HG03159 (cell line): Measurements from ENCODE around the gene RNF40.

ENCODE experiments used
- ATAC-seq: cut with Tn5 transposase; IDR thresholded peaks from one replicate; pipeline ENCODE4 v1.9.1; 2021; ENCODE audit warnings: mild to moderate bottlenecking, moderate library complexity; ENCODE audit not compliant: unreplicated experiment

RNF40 gene

DNA sequence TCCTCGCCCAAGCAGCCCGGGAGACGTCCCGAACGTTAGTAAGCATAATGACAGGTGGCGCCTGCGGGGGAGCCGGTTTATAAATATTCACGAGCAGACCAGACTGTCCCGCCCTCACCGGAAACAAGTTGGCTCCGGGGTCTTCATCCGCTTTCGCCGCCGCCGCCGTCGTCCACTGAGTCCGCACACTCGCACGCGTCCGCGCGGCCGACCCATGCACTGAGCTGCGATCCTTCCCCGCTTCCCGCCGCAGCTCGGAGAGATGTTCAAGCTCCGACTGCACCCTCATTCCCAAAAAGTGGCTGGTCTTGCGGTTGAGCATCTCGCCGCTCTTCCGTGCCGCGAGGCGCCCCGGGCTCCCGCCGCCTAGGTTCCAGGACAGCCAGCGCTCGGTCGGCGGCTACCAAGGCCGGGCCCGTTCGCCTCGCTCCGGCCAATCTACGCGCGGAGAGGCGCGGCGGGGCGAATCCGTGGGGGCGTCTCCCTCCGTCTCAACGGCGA is 645 bp upstream of the RNF40 start:
- peak; percentile 33 for ATAC-seq

- no peak for ATAC-seq
Observed at GRCh38 chr16:30762991-30763725, 1.0 kb downstream of the RNF40 start.

- no peak for ATAC-seq
Observed at GRCh38 chr16:30764086-30764485, 2.0 kb downstream of the RNF40 start.

- ATAC-seq: no peak
Observed at GRCh38 chr16:30764816-30765465, 2.8 kb downstream of the RNF40 start.

DNA sequence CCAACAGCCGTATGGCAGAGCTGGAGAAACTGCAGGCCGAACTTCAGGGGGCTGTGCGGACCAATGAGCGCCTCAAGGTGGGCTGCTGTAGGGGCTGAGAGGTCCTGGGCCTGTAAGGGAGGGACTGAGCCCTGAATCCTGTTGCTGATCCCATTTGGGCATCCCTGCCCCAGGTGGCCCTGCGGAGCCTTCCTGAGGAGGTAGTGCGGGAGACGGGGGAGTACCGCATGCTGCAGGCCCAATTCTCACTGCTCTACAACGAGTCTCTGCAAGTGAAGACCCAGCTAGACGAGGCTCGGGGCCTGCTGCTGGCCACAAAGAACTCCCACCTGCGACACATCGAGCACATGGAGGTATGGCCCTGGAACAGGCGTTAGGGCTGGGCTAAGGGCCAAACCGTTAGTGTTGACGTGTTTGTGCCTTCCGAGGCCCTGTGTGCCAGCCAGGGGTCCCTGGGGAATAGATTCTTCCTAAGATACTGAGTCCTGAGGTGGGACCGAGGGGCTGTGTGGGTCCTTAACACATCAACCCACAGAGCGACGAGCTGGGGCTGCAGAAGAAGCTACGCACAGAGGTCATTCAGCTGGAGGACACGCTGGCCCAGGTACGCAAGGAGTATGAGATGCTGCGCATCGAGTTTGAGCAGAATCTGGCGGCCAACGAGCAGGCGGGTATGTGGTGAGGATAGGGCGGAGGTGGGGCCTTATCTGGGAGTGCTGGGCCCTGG is 4.2 kb downstream of the RNF40 start:
- no peak for ATAC-seq

DNA sequence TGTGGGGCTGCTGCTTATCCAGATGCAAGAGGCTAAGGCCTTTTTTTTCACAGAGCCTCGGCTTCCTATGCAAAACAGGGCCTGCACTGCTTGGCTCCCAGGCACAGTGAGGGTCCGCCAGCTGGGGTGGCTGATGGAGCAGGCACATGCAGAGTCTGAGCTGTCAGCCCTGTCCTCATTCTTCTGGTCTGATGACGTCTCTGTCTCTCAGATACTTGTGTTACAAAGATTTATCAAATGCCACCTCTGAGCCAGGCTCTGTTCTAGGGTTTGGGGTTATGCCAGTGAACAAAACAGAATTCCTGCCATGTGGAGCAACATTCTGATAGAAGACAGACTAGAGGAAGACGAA is 4.8 kb downstream of the RNF40 start:
- ATAC-seq: no peak

- ATAC-seq: no peak
Observed at GRCh38 chr16:30767767-30768465, 5.8 kb downstream of the RNF40 start.

GRCh38 chr16:30768583-30769181 is 6.6 kb downstream of the RNF40 start:
- ATAC-seq: no peak

DNA sequence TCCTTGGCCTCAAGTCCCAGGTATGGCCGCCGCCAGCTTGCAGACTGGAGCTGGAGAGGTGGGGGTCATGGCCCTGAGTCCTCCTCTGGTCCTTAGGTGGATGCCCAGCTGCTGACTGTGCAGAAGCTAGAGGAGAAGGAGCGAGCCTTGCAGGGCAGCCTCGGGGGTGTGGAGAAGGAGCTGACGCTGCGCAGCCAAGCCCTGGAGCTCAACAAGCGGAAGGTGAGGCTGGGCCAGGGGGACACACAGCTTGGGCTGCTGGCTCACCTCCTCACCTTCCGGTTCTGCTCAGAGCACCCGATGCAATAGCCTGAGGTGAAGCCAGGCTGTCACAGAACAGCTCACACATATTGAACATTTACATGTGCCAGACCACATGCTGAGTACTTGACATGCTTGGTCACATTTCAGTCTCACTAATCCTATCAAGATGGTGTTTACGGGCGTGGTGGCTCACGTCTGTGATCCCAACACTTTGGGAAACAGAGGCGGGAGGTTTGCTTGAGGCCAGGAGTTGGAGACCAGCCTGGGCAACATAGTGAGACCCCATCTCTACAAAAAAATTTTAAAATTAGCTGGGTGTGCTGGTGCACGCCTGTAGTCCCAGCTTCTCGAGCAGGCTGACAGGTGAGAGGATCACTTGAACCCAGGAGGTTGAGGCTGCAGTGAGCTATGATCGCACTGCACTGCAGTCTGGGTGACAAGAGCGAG is 7.4 kb downstream of the RNF40 start:
- no peak for ATAC-seq

- no peak for ATAC-seq
Observed at GRCh38 chr16:30771726-30772125, 9.6 kb downstream of the RNF40 start.

DNA sequence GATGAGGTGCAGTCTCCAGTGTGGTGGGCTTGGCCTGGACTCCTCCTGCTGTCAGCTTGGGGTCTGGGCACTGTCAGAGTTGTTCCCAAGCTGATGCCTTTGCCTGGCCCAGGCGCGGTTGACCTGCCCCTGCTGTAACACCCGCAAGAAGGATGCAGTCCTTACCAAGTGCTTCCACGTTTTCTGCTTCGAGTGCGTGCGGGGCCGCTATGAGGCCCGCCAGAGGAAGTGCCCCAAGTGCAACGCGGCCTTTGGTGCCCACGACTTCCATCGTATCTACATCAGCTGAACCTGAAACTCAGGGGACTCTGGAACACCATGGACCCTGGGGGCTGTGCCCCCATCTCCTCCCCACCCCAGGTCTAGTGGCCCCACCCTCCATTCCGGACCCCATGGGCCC is 11.7 kb downstream of the RNF40 start:
- ATAC-seq: no peak

GRCh38 chr16:30774367-30775130 is 12.4 kb downstream of the RNF40 start:
- no peak for ATAC-seq

DNA sequence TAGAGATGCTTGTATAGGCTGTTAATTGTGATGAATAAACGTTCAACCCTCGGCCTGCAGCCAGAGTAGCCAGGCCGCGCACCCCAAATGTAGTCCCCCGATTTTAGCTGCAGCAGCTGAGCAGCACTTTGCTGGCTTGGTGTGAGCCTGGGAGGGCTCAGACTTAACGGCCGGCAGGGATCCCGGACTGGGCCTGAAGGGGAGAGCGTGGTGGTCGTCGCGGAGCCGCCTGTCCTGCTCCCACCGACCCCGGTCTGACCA is 12.9 kb downstream of the RNF40 start:
- no peak for ATAC-seq

DNA sequence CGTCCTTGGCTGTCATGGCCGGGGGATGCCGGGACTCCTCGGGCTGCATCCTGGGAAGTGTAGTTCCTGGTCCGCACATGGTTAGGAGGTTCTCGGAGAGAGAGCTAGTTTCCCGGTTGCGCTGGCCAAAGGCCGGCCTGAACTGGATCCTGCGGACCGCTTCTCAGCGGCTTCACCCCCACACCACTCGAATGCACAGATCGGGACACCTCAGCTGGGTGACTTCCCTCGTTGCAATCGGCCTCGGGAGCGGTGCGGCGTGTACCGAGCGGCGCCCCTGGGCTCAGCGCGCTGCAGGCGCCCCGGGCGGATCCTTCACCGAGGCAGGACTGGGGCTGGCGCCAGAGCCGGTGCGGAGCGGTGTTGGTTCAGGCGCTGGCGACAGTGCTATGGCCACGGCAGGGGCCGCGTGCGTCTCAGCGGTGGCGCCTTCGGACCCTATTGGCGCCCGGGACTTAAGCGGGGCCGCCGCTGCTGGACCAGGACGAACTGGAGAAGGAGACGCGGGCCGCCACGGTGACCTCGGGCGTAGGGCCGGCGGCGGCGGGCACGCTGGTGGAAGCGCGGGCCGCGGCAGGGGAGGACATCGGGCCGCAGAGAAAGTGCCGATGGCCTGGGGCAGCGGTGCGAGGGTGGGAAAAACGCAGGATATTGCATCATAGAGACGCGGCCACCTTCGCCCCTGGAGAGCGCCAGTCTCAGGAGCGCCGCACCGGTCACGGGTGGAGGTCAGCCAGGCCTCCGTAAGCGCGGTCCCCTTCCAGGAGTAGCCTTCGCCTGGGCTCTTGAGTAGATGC is 13.5 kb downstream of the RNF40 start:
- ATAC-seq: no peak

DNA sequence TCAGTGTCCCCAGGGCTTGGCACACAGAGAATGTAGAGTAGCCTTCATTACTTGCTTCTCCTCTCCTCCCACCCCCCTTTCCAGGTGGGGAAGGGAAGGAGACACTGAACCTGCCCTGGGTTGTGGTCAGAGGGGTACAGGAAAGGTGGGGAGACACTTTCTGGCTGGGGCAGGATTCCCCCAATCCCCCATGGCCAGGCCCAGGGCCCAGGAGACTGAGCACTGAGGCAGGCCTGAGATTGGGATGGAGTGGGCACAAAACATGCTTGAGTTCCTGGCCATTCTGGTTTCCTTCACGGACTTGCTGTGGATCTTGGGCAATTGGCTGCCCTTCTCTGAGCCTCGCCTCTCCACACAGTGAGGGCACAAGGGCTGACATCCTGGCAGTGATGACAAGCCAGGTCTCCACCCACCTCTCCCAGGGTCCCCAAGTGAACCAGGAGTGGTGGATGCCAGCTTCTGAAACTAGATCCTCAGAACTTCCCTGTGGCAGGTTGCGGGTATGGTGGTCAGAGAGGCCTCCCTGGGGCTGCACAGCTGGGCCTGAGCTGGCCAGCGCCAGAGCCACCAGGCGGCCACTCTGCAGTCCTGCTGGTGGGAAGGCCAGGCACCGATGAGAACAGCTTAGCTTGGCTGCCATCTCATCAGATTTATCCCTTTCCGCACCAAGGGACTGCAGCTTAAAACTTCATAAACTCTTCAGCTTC is 15.6 kb downstream of the RNF40 start:
- no peak for ATAC-seq

- no peak for ATAC-seq
Observed at GRCh38 chr16:30778549-30779244, 16.6 kb downstream of the RNF40 start.

- ATAC-seq: no peak
Observed at GRCh38 chr16:30779596-30779995, 17.5 kb downstream of the RNF40 start.

DNA sequence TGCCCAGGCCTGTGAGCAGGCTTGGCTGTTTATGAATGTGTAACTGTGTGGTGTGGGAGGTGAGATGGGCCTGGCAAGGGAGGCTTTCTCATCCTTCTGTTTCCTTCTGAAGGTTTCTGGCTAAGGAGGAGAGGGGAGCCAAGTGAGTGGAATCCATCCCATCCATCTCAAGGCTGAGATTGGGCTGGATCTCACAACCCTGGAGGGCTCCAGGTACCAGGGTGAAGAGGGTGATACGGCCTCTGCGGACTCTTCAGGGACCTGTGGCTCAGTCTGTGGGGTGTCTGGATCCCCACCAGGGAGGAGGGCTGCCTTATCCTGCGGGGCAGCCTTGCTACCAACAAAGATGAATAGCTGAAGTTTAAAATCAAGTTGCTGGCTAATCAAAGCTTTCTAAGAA is 17.9 kb downstream of the RNF40 start:
- no peak for ATAC-seq
